Liver (tissue), 9 donors: ENCODE results near the gene RYR1. TPM values are rescaled to one million over a fixed set of nuclear protein-coding genes. Genes with fewer than 3 reads are reported as not detected.

Experiments used
- DNase-seq: peaks from one replicate; pipeline ENCODE4 v3.0.0-alpha.2; 2017; ENCODE audit warnings: low spot score
- H3K27ac ChIP-seq, 2 donors: one replicate each; pipeline ENCODE4 v1.7.0; 2013; ENCODE audit warnings: inconsistent platforms in 2 of 2, low read length in 2 of 2, control low read depth in 1 of 2, low read depth in 1 of 2, mild to moderate bottlenecking in 1 of 2
- H3K27me3 ChIP-seq, 4 donors: one replicate each; pipeline versions ENCODE4 v1.6.1 to v1.7.0; 2013; ENCODE audit warnings: low read length in 3 of 4, inconsistent platforms in 1 of 4, mild to moderate bottlenecking in 1 of 4, moderate library complexity in 1 of 4; ENCODE audit not compliant: control insufficient read depth in 4 of 4, insufficient read depth in 4 of 4
- H3K36me3 ChIP-seq, 4 donors: one replicate each; pipeline versions ENCODE4 v1.6.1 to v1.7.0; 2013; ENCODE audit warnings: low read length in 3 of 4, mild to moderate bottlenecking in 3 of 4, low read depth in 1 of 4, moderate library complexity in 1 of 4; ENCODE audit not compliant: control insufficient read depth in 4 of 4, insufficient read depth in 3 of 4
- H3K4me1 ChIP-seq, 4 donors: one replicate each; pipeline versions ENCODE4 v1.6.1 to v1.7.0; 2013; ENCODE audit warnings: low read length in 3 of 4, mild to moderate bottlenecking in 3 of 4, moderate library complexity in 1 of 4; ENCODE audit not compliant: control insufficient read depth in 4 of 4, insufficient read depth in 4 of 4
- H3K4me3 ChIP-seq, 3 donors: one replicate each; pipeline versions ENCODE4 v1.6.1 to v1.7.0; 2013; ENCODE audit warnings: low read length in 3 of 3, control low read depth in 1 of 3, low read depth in 1 of 3, mild to moderate bottlenecking in 1 of 3
- H3K9ac ChIP-seq, 2 donors: one replicate each; pipeline ENCODE4 v1.7.0; 2013; ENCODE audit warnings: low read length in 2 of 2, mild to moderate bottlenecking in 2 of 2, moderate library complexity in 2 of 2, control low read depth in 1 of 2, low read depth in 1 of 2
- H3K9me3 ChIP-seq, 4 donors: one replicate each; pipeline versions ENCODE4 v1.6.1 to v1.7.0; 2013; ENCODE audit warnings: low read length in 3 of 4; ENCODE audit not compliant: control insufficient read depth in 4 of 4
- CTCF ChIP-seq: fragments of 150-350 bp; IDR thresholded peaks from 2 replicates; pipeline ENCODE4 v1.5.1; 2017; ENCODE audit warnings: improper control_type of control experiment, low read depth, low read length; ENCODE audit not compliant: missing input control
- EGR1 ChIP-seq, 2 donors: IDR thresholded peaks; 2 replicates each; pipeline ENCODE4 v1.6.1; 2016 to 2018; ENCODE audit warnings: antibody characterized with exemption in 2 of 2, low read depth in 2 of 2
- FOXA1 ChIP-seq: IDR thresholded peaks from 2 replicates; pipeline ENCODE4 v1.6.1; 2016; ENCODE audit warnings: antibody characterized with exemption
- FOXA2 ChIP-seq: IDR thresholded peaks from 2 replicates; pipeline ENCODE4 v1.6.1; 2016; ENCODE audit warnings: antibody characterized with exemption
- GABPA ChIP-seq, 2 donors: IDR thresholded peaks in 1 of 2; conservative IDR thresholded peaks in 1 of 2; 2 replicates each; pipeline ENCODE4 v1.6.1; 2016; ENCODE audit warnings: antibody characterized with exemption in 2 of 2, mild to moderate bottlenecking in 1 of 2, moderate library complexity in 1 of 2
- HNF4A ChIP-seq, 2 donors: conservative IDR thresholded peaks; 2 replicates each; pipeline ENCODE4 v1.6.1; 2016; ENCODE audit warnings: antibody characterized with exemption in 2 of 2, mild to moderate bottlenecking in 2 of 2
- HNF4G ChIP-seq: IDR thresholded peaks from 2 replicates; pipeline ENCODE4 v1.6.1; 2016; ENCODE audit warnings: antibody characterized with exemption
- JUND ChIP-seq, 2 donors: IDR thresholded peaks; 2 replicates each; pipeline ENCODE4 v1.6.1; 2016; ENCODE audit warnings: antibody characterized with exemption in 2 of 2
- NR2F2 ChIP-seq: IDR thresholded peaks from 2 replicates; pipeline ENCODE4 v1.6.1; 2016; ENCODE audit warnings: antibody characterized with exemption
- RXRA ChIP-seq, 2 donors: IDR thresholded peaks; 2 replicates each; pipeline ENCODE4 v1.6.1; 2017 to 2018; ENCODE audit warnings: antibody characterized with exemption in 2 of 2, mild to moderate bottlenecking in 1 of 2
- SP1 ChIP-seq: IDR thresholded peaks from 2 replicates; pipeline ENCODE4 v1.6.1; 2018; ENCODE audit warnings: antibody characterized with exemption, mild to moderate bottlenecking
- TAF1 ChIP-seq: conservative IDR thresholded peaks from 2 replicates; pipeline ENCODE4 v1.6.1; 2016; ENCODE audit warnings: antibody characterized with exemption, mild to moderate bottlenecking
- YY1 ChIP-seq: IDR thresholded peaks from 2 replicates; pipeline ENCODE4 v1.6.1; 2016; ENCODE audit warnings: antibody characterized with exemption, mild to moderate bottlenecking
- WGBS: extraction: QIAGEN DNeasy Blood & Tissue Kit; methylation state at CpG from one replicate; pipeline ENCODE4 v1.1.7; 2013; 5-methylcytosine and 5-hydroxymethylcytosine counted together
- polyA plus RNA-seq, 2 donors: library from polyadenylated mRNA; stranded (reverse) in 1 of 2; unstranded in 1 of 2; fragments of 200-250 nt in 1 of 2; fragments of >200 nt in 1 of 2; fragmentation: Nextera tagmentation in 1 of 2; extraction: Ambion mirVana in 1 of 2; gene quantifications; one replicate each; pipeline versions ENCODE4 v1.2.1 to v1.2.3, GENCODE V29; 2013 to 2015
- total RNA-seq, 2 donors: library from RNA; depleted of rRNA; stranded (reverse); fragments of >200 nt; gene quantifications; one replicate each; pipeline ENCODE4 v1.2.3, GENCODE V29; 2014
- TF ChIP-seq, protein P1 (sequence below): IDR thresholded peaks from 2 replicates; pipeline ENCODE4 v1.6.1; 2016; ENCODE audit warnings: antibody characterized with exemption
- TF ChIP-seq, protein P2 (sequence below): IDR thresholded peaks from 2 replicates; pipeline ENCODE4 v1.6.1; 2016; ENCODE audit warnings: antibody characterized with exemption
- TF ChIP-seq, protein P3 (sequence below): IDR thresholded peaks from 2 replicates; pipeline ENCODE4 v1.6.1; 2016; ENCODE audit warnings: antibody characterized with exemption, mild to moderate bottlenecking
- donor health status: healthy.
- donor health status: healthy.
- donor health status: healthy.
- donor health status: healthy.
- donor health status: healthy.

The RYR1 gene
- total and polyA plus RNA-seq, 4 donors = 0.01 to 0.70 (median 0.29) TPM

- WGBS = 88% methylated on average over 15 of the region's 15 CpGs
- Histone ChIP-seq H3K36me3 (no peaks in the 10 kb centered on the region), H3K4me1 (no peaks in the 10 kb centered on the region), H3K9me3 (no peaks in the 10 kb centered on the region), H3K27me3 (peaks cover 0 to 4% (median 0%) of the 10 kb centered on the region in 4 donors), H3K9ac (no peak overlapping the region), H3K4me3 (no peak overlapping the region), H3K27ac (no peak overlapping the region)
- DNase-seq = no peak
- TF ChIP-seq JUND (IDR thresholded peaks at IDR 0.05) = no peak
- TF ChIP-seq, protein P1, sequence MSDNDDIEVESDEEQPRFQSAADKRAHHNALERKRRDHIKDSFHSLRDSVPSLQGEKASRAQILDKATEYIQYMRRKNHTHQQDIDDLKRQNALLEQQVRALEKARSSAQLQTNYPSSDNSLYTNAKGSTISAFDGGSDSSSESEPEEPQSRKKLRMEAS = no peak
- no peak for TF ChIP-seq HNF4G
- no peak for TF ChIP-seq YY1
- TF ChIP-seq HNF4A (conservative IDR thresholded peaks at IDR 0.05) = no peak
- no peak for TF ChIP-seq FOXA2
- no peak for TF ChIP-seq RXRA (IDR thresholded peaks at IDR 0.05)
- no peak for TF ChIP-seq GABPA (IDR thresholded peaks at IDR 0.05 in 1 of 2, conservative IDR thresholded peaks at IDR 0.05 in 1 of 2)
- TF ChIP-seq NR2F2 = no peak
Measured at GRCh38 chr19:38443458-38443999, 10.0 kb downstream of the RYR1 start.

DNA sequence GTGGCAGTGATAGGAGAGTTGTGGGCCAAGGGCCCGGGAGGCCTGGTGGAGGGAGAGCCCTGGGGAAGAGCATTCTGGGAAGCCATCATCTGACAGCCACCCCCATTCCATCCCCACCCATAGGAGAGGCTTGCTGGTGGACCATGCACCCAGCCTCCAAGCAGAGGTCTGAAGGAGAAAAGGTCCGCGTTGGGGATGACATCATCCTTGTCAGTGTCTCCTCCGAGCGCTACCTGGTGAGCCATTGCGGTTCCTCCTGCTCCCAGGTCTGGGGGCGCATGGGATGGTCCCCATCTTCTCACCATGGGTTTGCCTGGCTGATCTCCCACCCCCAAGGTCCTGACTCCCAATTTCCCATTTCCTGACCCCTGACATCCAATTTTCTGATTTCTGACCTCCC lies 10.5 kb downstream of the RYR1 start:
- H3K4me3 ChIP-seq = no peak overlapping the region
- H3K27me3 ChIP-seq = peaks cover 0 to 4% (median 0%) of the 10 kb centered on the region in 4 donors
- no peak for DNase-seq
- WGBS = 87% methylated on average over 7 of the region's 7 CpGs
- no peak overlapping the region for H3K9ac ChIP-seq
- TF ChIP-seq CTCF (no peak), TAF1 (no peak), GABPA (IDR thresholded peaks at IDR 0.05 in 1 of 2, conservative IDR thresholded peaks at IDR 0.05 in 1 of 2) (no peak)
- TF ChIP-seq, protein P1 = no peak
- H3K4me1 ChIP-seq = no peaks in the 10 kb centered on the region
- no peak overlapping the region for H3K27ac ChIP-seq
- H3K36me3 ChIP-seq = no peaks in the 10 kb centered on the region
- no peaks in the 10 kb centered on the region for H3K9me3 ChIP-seq

DNA sequence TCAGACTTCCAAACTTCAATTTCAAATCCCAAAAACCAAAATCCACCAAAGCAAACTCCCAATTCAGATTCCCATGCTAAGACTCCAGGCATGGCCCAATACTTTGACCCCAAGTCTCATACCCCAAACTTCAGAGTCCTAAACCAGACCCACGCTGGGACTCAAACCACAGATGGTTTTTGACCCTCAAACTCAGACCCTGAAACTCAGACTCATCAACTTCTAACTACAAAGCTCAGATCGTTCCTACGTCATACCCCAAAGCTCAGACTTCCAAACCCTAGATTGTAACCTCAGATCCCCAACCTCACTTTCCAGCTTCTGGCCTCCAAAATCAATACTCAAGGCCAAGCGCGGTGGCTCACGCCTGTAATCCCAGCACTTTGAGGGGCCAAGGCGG lies 11.9 kb downstream of the RYR1 start:
- 92% methylated on average over 7 of the region's 7 CpGs for WGBS
- Histone ChIP-seq H3K36me3 (no peaks in the 10 kb centered on the region), H3K4me3 (no peak overlapping the region), H3K27me3 (peaks cover 0 to 4% (median 0%) of the 10 kb centered on the region in 4 donors), H3K27ac (no peak overlapping the region), H3K9me3 (no peaks in the 10 kb centered on the region), H3K4me1 (no peaks in the 10 kb centered on the region), H3K9ac (no peak overlapping the region)
- TF ChIP-seq, protein P1 = no peak
- no peak for TF ChIP-seq HNF4A (conservative IDR thresholded peaks at IDR 0.05)
- TF ChIP-seq FOXA2 = no peak
- TF ChIP-seq HNF4G = no peak
- TF ChIP-seq, protein P2, sequence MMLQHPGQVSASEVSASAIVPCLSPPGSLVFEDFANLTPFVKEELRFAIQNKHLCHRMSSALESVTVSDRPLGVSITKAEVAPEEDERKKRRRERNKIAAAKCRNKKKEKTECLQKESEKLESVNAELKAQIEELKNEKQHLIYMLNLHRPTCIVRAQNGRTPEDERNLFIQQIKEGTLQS = no peak
- TF ChIP-seq SP1 = no peak
- no peak for TF ChIP-seq GABPA (IDR thresholded peaks at IDR 0.05 in 1 of 2, conservative IDR thresholded peaks at IDR 0.05 in 1 of 2)
- no peak for TF ChIP-seq YY1
- no peak for TF ChIP-seq JUND (IDR thresholded peaks at IDR 0.05)
- no peak for TF ChIP-seq TAF1
- TF ChIP-seq CTCF = no peak
- TF ChIP-seq, protein P3, sequence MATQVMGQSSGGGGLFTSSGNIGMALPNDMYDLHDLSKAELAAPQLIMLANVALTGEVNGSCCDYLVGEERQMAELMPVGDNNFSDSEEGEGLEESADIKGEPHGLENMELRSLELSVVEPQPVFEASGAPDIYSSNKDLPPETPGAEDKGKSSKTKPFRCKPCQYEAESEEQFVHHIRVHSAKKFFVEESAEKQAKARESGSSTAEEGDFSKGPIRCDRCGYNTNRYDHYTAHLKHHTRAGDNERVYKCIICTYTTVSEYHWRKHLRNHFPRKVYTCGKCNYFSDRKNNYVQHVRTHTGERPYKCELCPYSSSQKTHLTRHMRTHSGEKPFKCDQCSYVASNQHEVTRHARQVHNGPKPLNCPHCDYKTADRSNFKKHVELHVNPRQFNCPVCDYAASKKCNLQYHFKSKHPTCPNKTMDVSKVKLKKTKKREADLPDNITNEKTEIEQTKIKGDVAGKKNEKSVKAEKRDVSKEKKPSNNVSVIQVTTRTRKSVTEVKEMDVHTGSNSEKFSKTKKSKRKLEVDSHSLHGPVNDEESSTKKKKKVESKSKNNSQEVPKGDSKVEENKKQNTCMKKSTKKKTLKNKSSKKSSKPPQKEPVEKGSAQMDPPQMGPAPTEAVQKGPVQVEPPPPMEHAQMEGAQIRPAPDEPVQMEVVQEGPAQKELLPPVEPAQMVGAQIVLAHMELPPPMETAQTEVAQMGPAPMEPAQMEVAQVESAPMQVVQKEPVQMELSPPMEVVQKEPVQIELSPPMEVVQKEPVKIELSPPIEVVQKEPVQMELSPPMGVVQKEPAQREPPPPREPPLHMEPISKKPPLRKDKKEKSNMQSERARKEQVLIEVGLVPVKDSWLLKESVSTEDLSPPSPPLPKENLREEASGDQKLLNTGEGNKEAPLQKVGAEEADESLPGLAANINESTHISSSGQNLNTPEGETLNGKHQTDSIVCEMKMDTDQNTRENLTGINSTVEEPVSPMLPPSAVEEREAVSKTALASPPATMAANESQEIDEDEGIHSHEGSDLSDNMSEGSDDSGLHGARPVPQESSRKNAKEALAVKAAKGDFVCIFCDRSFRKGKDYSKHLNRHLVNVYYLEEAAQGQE = no peak
- no peak for TF ChIP-seq EGR1 (IDR thresholded peaks at IDR 0.05; ENCODE audit: low read depth in 2 of 2)
- no peak for TF ChIP-seq FOXA1
- TF ChIP-seq RXRA (IDR thresholded peaks at IDR 0.05) = no peak
- no peak for DNase-seq
